Ovary (tissue), 3 donors: Measurements from ENCODE around the gene CELA2A.

ENCODE experiments used
- EP300 ChIP-seq: sonication (generic); formaldehyde crosslinking; IDR thresholded peaks from one replicate; pipeline ENCODE4 v1.6.1; 2017; ENCODE audit warnings: antibody characterized with exemption
- POLR2A ChIP-seq: fragments of 450-650 bp; IDR thresholded peaks from one replicate; pipeline ENCODE4 v1.6.1; 2017; ENCODE audit warnings: antibody characterized with exemption, mild to moderate bottlenecking, moderate library complexity
- TF ChIP-seq, protein P1 (sequence below), 3 donors: fragments of 450-650 bp in 2 of 3; fragments of 200-600 bp in 1 of 3; IDR thresholded peaks; one replicate each; pipeline versions ENCODE4 v1.5.1 to v1.8.0; 2016 to 2022; ENCODE audit warnings: antibody characterized with exemption in 3 of 3, mild to moderate bottlenecking in 1 of 3
- donor health status: DM: no; HTN: no; CAD: no.

DNA sequence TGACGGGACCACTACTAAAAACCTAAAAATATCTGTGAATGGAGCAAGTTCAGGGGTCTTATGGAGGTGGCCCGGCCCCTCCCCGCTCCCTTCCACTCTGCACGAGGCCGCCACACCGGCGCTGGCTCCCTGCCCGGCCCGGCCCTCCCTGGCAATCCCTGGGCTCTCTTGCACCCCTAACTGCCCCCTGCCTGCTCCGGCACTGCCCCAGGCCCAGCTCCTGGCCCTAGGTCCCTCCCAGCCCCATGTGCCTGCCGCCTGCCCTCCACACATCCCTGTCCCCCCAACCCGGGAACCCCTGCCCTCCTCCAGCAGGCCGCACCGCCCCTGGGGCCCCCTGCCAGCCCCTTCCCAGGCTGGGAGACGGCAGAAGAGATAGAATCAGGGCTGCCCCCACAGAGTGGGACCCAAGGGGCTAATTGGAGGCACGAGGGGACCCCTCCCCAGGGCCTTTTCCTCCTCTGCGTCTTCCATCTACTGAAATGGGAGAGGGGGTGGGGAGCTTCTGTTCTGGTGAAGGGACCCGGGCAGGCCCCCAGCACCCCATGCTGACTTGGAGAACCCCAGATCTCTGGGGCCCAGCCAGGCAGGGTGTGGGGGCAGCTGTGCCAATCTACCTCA is 27.6 kb upstream of the CELA2A start:
- TF ChIP-seq, protein P1, sequence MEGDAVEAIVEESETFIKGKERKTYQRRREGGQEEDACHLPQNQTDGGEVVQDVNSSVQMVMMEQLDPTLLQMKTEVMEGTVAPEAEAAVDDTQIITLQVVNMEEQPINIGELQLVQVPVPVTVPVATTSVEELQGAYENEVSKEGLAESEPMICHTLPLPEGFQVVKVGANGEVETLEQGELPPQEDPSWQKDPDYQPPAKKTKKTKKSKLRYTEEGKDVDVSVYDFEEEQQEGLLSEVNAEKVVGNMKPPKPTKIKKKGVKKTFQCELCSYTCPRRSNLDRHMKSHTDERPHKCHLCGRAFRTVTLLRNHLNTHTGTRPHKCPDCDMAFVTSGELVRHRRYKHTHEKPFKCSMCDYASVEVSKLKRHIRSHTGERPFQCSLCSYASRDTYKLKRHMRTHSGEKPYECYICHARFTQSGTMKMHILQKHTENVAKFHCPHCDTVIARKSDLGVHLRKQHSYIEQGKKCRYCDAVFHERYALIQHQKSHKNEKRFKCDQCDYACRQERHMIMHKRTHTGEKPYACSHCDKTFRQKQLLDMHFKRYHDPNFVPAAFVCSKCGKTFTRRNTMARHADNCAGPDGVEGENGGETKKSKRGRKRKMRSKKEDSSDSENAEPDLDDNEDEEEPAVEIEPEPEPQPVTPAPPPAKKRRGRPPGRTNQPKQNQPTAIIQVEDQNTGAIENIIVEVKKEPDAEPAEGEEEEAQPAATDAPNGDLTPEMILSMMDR (IDR thresholded peaks at IDR 0.05), result no peak
- TF ChIP-seq POLR2A, result no peak
- no peak for TF ChIP-seq EP300
